Sigmoid colon (tissue), 4 donors: Measurements from ENCODE around the gene ILK.

Experiments
- EP300 ChIP-seq, 4 donors: sonication (generic); formaldehyde crosslinking; IDR thresholded peaks; one replicate each; pipeline ENCODE4 v1.6.1; 2017; ENCODE audit warnings: antibody characterized with exemption in 4 of 4
- POLR2A ChIP-seq, 2 donors: fragments of 450-650 bp; IDR thresholded peaks; one replicate each; pipeline ENCODE4 v1.6.1; 2016; ENCODE audit warnings: antibody characterized with exemption in 2 of 2, mild to moderate bottlenecking in 2 of 2, moderate library complexity in 2 of 2
- POLR2AphosphoS5 ChIP-seq, 4 donors: sonication (generic); formaldehyde crosslinking; IDR thresholded peaks; one replicate each; pipeline ENCODE4 v1.6.1; 2017; ENCODE audit warnings: antibody characterized with exemption in 4 of 4
- TF ChIP-seq, protein P1 (sequence below), 4 experiments: fragments of 450-650 bp in 3 of 4; fragments of 200-600 bp in 1 of 4; IDR thresholded peaks; one replicate each; pipeline ENCODE4 v1.5.1; 2016 to 2019; ENCODE audit warnings: antibody characterized with exemption in 4 of 4, mild to moderate bottlenecking in 3 of 4, moderate library complexity in 2 of 4

DNA sequence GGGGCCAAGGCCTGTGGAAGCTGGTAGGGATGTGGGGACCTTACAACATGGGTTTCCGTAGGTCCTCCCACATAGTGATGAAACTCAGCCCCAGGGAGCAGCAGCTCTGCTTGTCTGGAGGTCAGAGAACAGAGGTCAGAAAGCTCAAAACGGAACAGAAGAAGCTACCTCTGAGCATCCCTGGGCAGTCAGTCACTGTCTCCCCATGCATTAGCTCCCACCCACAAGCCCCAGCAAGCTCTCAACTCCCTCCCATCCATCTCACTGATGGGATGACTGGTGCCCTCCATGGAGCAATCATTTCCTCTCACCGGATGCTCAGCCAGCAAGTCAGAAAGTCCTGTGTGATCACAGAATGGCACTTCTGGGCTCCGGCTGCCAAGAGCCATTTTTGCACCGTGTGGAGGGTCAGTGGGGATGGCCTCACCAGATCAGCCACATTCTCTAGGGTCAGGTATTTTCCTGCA, 13.8 kb downstream of the ILK start:
- TF ChIP-seq, protein P1, sequence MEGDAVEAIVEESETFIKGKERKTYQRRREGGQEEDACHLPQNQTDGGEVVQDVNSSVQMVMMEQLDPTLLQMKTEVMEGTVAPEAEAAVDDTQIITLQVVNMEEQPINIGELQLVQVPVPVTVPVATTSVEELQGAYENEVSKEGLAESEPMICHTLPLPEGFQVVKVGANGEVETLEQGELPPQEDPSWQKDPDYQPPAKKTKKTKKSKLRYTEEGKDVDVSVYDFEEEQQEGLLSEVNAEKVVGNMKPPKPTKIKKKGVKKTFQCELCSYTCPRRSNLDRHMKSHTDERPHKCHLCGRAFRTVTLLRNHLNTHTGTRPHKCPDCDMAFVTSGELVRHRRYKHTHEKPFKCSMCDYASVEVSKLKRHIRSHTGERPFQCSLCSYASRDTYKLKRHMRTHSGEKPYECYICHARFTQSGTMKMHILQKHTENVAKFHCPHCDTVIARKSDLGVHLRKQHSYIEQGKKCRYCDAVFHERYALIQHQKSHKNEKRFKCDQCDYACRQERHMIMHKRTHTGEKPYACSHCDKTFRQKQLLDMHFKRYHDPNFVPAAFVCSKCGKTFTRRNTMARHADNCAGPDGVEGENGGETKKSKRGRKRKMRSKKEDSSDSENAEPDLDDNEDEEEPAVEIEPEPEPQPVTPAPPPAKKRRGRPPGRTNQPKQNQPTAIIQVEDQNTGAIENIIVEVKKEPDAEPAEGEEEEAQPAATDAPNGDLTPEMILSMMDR (IDR thresholded peaks at IDR 0.05) = no peak
- TF ChIP-seq POLR2AphosphoS5 (IDR thresholded peaks at IDR 0.05) (no peak), POLR2A (IDR thresholded peaks at IDR 0.05) (no peak), EP300 (IDR thresholded peaks at IDR 0.05) (no peak)
